HCT116 (cell line): ENCODE results near the gene IREB2. TPM values are rescaled to one million over a fixed set of nuclear protein-coding genes. Genes with fewer than 3 reads are reported as not detected.

Source experiments
- ATAC-seq: fragments of 200-7000 bp; cut with Tn5 transposase; 2 replicates; pipeline ENCODE4 v1.9.1; 2020; ENCODE audit warnings: mild to moderate bottlenecking, moderate library complexity
- BruUV-seq: library from RNA; stranded (reverse); fragments of 400-500 nt; replicated peaks from 2 replicates; lab custom pipeline; 2021; lab: Mats Ljungman, UMichigan
- CTCF ChIA-PET: fragments of 300-600 bp; sonication (Branson Sonifier 250); formaldehyde crosslinking; loops from one replicate; lab custom pipeline; 2021; ENCODE audit warnings: antibody characterized with exemption; lab: Charles Lee
- POLR2A ChIA-PET: fragments of 300-600, 350-600 bp; sonication (Branson Sonifier 250); formaldehyde crosslinking; loops from one replicate; lab custom pipeline; 2021; ENCODE audit warnings: antibody characterized with exemption; lab: Charles Lee
- RAD21 ChIA-PET, 2 experiments: fragments of 300-600 bp; sonication (Branson Sonifier 250); formaldehyde crosslinking; loops; one replicate each; lab custom pipeline; 2023; ENCODE audit warnings: low total read pairs in 2 of 2; ENCODE audit not compliant: uncharacterized antibody in 2 of 2, unreplicated experiment in 2 of 2, low non-redundant PET in 1 of 2; lab: Charles Lee
- DNase-seq: peaks from one replicate; pipeline ENCODE4 v3.0.0-alpha.2; 2010; ENCODE audit warnings: low read depth, low spot score
- H2AFZ ChIP-seq: fragments of 200-600 bp; shearing (Covaris generic), sonication (generic); 2 replicates; pipeline ENCODE4 v1.6.1; 2017; ENCODE audit warnings: low read depth, mixed run types, mixed read lengths, antibody characterized with exemption, low read length; ENCODE audit not compliant: poor library complexity, severe bottlenecking
- H3K27ac ChIP-seq: 2 replicates; pipeline ENCODE4 v1.5.1; 2012; ENCODE audit warnings: low read depth, low read length
- H3K27me3 ChIP-seq: fragments of 200-600 bp; sonication (generic); 2 replicates; pipeline ENCODE4 v1.6.1; 2016; ENCODE audit warnings: mixed run types, low read length, mixed read lengths; ENCODE audit not compliant: insufficient read depth
- H3K36me3 ChIP-seq, 2 experiments: fragments of 200-500 bp in 1 of 2; fragments of 200-600 bp in 1 of 2; sonication (Bioruptor generic) in 1 of 2; sonication (generic) in 1 of 2; 2 replicates each; pipeline versions ENCODE4 v1.5.1 to v1.6.1; 2014 to 2016; ENCODE audit warnings: low read length in 2 of 2, inconsistent platforms in 1 of 2, mixed read lengths in 1 of 2, mixed run types in 1 of 2; ENCODE audit not compliant: insufficient read depth in 2 of 2, control insufficient read depth in 1 of 2
- H3K4me1 ChIP-seq, 2 experiments: fragments of 200-600 bp in 1 of 2; sonication (generic) in 1 of 2; 2 replicates each; pipeline versions ENCODE4 v1.5.1 to v1.6.1; 2012 to 2017; ENCODE audit warnings: low read length in 2 of 2, inconsistent platforms in 1 of 2, mild to moderate bottlenecking in 1 of 2, mixed read lengths in 1 of 2, mixed run types in 1 of 2, moderate library complexity in 1 of 2; ENCODE audit not compliant: insufficient read depth in 2 of 2, control insufficient read depth in 1 of 2
- H3K4me2 ChIP-seq: fragments of 200-600 bp; sonication (generic); 2 replicates; pipeline ENCODE4 v1.6.1; 2017; ENCODE audit warnings: mixed run types, low read length, mixed read lengths
- H3K4me3 ChIP-seq, 2 experiments: fragments of 200-600 bp in 1 of 2; sonication (generic) in 1 of 2; replicated peaks in 1 of 2; 2 replicates each; pipeline ENCODE4 v1.5.1; 2011 to 2016; ENCODE audit warnings: low read length in 2 of 2, control low read depth in 1 of 2, low read depth in 1 of 2, mild to moderate bottlenecking in 1 of 2, mixed read lengths in 1 of 2, mixed run types in 1 of 2
- H3K79me2 ChIP-seq: fragments of 200-600 bp; sonication (generic); 2 replicates; pipeline ENCODE4 v1.6.1; 2017; ENCODE audit warnings: mild to moderate bottlenecking, mixed run types, low read length, moderate library complexity, mixed read lengths; ENCODE audit not compliant: insufficient read depth
- H3K9ac ChIP-seq: fragments of 200-600 bp; sonication (generic); 2 replicates; pipeline ENCODE4 v1.6.1; 2016; ENCODE audit warnings: low read length, mixed read lengths
- H3K9me2 ChIP-seq: fragments of 200-600 bp; sonication (generic), shearing (Covaris generic); 2 replicates; pipeline ENCODE4 v1.6.1; 2017; ENCODE audit warnings: mixed run types, mild to moderate bottlenecking, moderate library complexity; ENCODE audit not compliant: insufficient read depth
- H3K9me3 ChIP-seq, 2 experiments: fragments of 200-500 bp in 1 of 2; fragments of 200-600 bp in 1 of 2; sonication (Bioruptor generic) in 1 of 2; sonication (generic) in 1 of 2; 2 replicates each; pipeline ENCODE4 v1.6.1; 2014 to 2017; ENCODE audit warnings: low read length in 2 of 2, mixed read lengths in 2 of 2, inconsistent platforms in 1 of 2, low read depth in 1 of 2, mild to moderate bottlenecking in 1 of 2, mixed run types in 1 of 2, moderate library complexity in 1 of 2; ENCODE audit not compliant: control insufficient read depth in 1 of 2, insufficient read depth in 1 of 2
- H4K20me1 ChIP-seq: fragments of 200-600 bp; sonication (generic), shearing (Covaris generic); 2 replicates; pipeline ENCODE4 v1.6.1; 2017; ENCODE audit warnings: mixed run types, mild to moderate bottlenecking, moderate library complexity; ENCODE audit not compliant: insufficient read depth
- CBX3 ChIP-seq: IDR thresholded peaks from 2 replicates; pipeline ENCODE4 v1.6.1; 2012; ENCODE audit warnings: low read depth
- ELF1 ChIP-seq: IDR thresholded peaks from 2 replicates; pipeline ENCODE4 v1.6.1; 2012; ENCODE audit warnings: low read depth, borderline replicate concordance
- EZH2 ChIP-seq: fragments of 200-600 bp; sonication (generic); IDR thresholded peaks from 2 replicates; pipeline ENCODE4 v1.6.1; 2017; ENCODE audit warnings: antibody characterized with exemption, mixed run types
- POLR2A ChIP-seq: IDR thresholded peaks from 2 replicates; pipeline ENCODE4 v1.7.0; 2011; ENCODE audit warnings: borderline replicate concordance; ENCODE audit not compliant: insufficient read depth, insufficient read length; ENCODE audit errors: extremely low read depth
- YY1 ChIP-seq: IDR thresholded peaks from 2 replicates; pipeline ENCODE4 v1.6.1; 2011; ENCODE audit warnings: low read length, low read depth, moderate library complexity, mild to moderate bottlenecking; ENCODE audit not compliant: insufficient replicate concordance; ENCODE audit errors: extremely low read depth
- ZFX ChIP-seq: fragments of 450-650 bp; IDR thresholded peaks from 2 replicates; pipeline ENCODE4 v1.6.1; 2017
- ZNF274 ChIP-seq: fragments of 200-500 bp; sonication (Bioruptor generic); IDR thresholded peaks from 2 replicates; pipeline ENCODE4 v1.6.1; 2014; ENCODE audit warnings: mild to moderate bottlenecking, low read depth, low read length, inconsistent platforms
- intact Hi-C: fragments of 100-400 bp; cut with micrococcal nuclease; formaldehyde crosslinking; loops from 2 replicates; pipeline ENCODE4 v1.10.0; 2022
- total RNA-seq: library from RNA; stranded (reverse); gene quantifications from one replicate; pipeline ENCODE4 v1.2.1, GENCODE V29; 2021; ENCODE audit not compliant: unreplicated experiment
- TF ChIP-seq, protein P1 (sequence below): IDR thresholded peaks from 2 replicates; pipeline ENCODE4 v1.6.1; 2011; ENCODE audit warnings: mild to moderate bottlenecking, low read length, moderate library complexity; ENCODE audit not compliant: insufficient replicate concordance; ENCODE audit errors: extremely low read depth

IREB2 gene
- total RNA-seq, 1 experiment from 2014 or later, result 57.6 TPM

- TF ChIP-seq YY1, result no peak
- TF ChIP-seq ZNF274, result no peak
- TF ChIP-seq EZH2, result no peak
- TF ChIP-seq ZFX, result no peak
- TF ChIP-seq, protein P1, sequence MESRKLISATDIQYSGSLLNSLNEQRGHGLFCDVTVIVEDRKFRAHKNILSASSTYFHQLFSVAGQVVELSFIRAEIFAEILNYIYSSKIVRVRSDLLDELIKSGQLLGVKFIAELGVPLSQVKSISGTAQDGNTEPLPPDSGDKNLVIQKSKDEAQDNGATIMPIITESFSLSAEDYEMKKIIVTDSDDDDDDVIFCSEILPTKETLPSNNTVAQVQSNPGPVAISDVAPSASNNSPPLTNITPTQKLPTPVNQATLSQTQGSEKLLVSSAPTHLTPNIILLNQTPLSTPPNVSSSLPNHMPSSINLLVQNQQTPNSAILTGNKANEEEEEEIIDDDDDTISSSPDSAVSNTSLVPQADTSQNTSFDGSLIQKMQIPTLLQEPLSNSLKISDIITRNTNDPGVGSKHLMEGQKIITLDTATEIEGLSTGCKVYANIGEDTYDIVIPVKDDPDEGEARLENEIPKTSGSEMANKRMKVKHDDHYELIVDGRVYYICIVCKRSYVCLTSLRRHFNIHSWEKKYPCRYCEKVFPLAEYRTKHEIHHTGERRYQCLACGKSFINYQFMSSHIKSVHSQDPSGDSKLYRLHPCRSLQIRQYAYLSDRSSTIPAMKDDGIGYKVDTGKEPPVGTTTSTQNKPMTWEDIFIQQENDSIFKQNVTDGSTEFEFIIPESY, result no peak
- no peak for TF ChIP-seq CBX3
Observed at GRCh38 chr15:78408355-78408640, 29.7 kb upstream of the IREB2 start (continued).

DNA sequence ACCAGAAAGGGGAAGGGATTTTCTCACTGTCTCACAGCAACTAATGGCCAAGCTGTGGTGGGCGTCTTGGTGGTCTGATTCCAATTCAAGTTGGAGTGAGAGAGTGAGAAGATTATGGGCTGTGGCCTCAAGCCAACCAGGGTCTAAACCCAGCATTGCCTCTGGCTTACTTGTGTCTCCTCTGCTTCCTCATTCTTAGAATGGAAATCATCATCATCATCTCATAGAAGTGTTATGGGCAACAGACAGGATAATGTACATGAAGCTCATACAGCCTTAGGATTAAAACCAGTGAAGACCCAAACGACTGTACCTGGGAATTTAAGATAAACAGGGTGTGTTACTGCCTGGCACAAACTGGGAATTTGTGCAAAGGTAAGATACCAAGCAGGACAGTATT is 29.1 kb upstream of the IREB2 start:
- TF ChIP-seq YY1 (no peak), EZH2 (no peak), POLR2A (no peak), ELF1 (no peak)
- Histone ChIP-seq H3K9ac (no peak overlapping the region), H4K20me1 (no peaks in the 10 kb centered on the region), H3K27ac (no peak overlapping the region), H3K4me3 (no peak overlapping the region), H3K36me3 (no peaks in the 10 kb centered on the region), H3K4me2 (no peak overlapping the region), H3K9me2 (no peaks in the 10 kb centered on the region), H3K9me3 (no peaks in the 10 kb centered on the region), H2AFZ (no peak overlapping the region), H3K79me2 (no peaks in the 10 kb centered on the region), H3K27me3 (no peaks in the 10 kb centered on the region), H3K4me1 (peaks cover 3 to 4% of the 10 kb centered on the region in 2 experiments; a peak in 1 of 4 replicates)
- CTCF ChIA-PET, result no interaction called here
- intact Hi-C loops, result no loop called here
- POLR2A ChIA-PET, result no interaction called here
- BruUV-seq, result no TSS peak
- DNase-seq (no peak), ATAC-seq (no peak)
- RAD21 ChIA-PET, result no interaction called here
